Lower leg skin (tissue), 4 donors: ENCODE data around the gene NADK2. TPM values are rescaled to one million over a fixed set of nuclear protein-coding genes. Genes with fewer than 3 reads are reported as not detected.

Source experiments
- DNase-seq, 2 donors: peaks; one replicate each; pipeline ENCODE4 v3.0.0-alpha.2; 2019; ENCODE audit warnings: low spot score in 2 of 2
- H3K4me3 ChIP-seq: fragments of 200-600 bp; sonication (generic); 2 replicates; pipeline ENCODE4 v1.5.1; 2017; ENCODE audit warnings: mild to moderate bottlenecking, low read depth; ENCODE audit not compliant: poor library complexity, severe bottlenecking
- CTCF ChIP-seq, 3 donors: fragments of 450-650 bp; IDR thresholded peaks; one replicate each; pipeline ENCODE4 v1.5.1; 2016; ENCODE audit warnings: antibody characterized with exemption in 3 of 3, mild to moderate bottlenecking in 3 of 3, moderate library complexity in 2 of 3
- POLR2A ChIP-seq, 2 donors: fragments of 450-650 bp; IDR thresholded peaks; one replicate each; pipeline ENCODE4 v1.6.1; 2016 to 2017; ENCODE audit warnings: antibody characterized with exemption in 2 of 2, mild to moderate bottlenecking in 1 of 2, moderate library complexity in 1 of 2
- WGBS, 2 donors: methylation state at CpG; one replicate each; pipeline ENCODE4 v1.1.5; 2018; 5-methylcytosine and 5-hydroxymethylcytosine counted together
- intact Hi-C: fragments of 100-400 bp; cut with DNase I; formaldehyde crosslinking; loops from one replicate; pipeline ENCODE4 v1.15.0; 2023; ENCODE audit warnings: low total_unique reads
- total RNA-seq, 4 donors: library from RNA; depleted of rRNA; stranded (reverse); fragments of >200 nt; gene quantifications; one replicate each; pipeline ENCODE4 v1.1.0, GENCODE V29; 2016

NADK2 gene
- total RNA-seq, 4 donors from 2014 or later, result 10.0 to 18.4 (median 14.8) TPM

GRCh38 chr5:36270175-36270574 is 28.4 kb upstream of the NADK2 start:
- 91 to 93% methylated on average over 3 of the region's 3 CpGs for WGBS, 2 donors
- DNase-seq, result no peak
- TF ChIP-seq CTCF (IDR thresholded peaks at IDR 0.05) (no peak), POLR2A (IDR thresholded peaks at IDR 0.05) (no peak)
- intact Hi-C loops, result loop anchor here (10.0 kb wide), 1 partner anchor 425 kb away; no protein-coding TSS in a partner anchor
- H3K4me3 ChIP-seq, result no peak overlapping the region

GRCh38 chr5:36269478-36269877 is 27.8 kb upstream of the NADK2 start:
- no peak overlapping the region for H3K4me3 ChIP-seq
- TF ChIP-seq POLR2A (IDR thresholded peaks at IDR 0.05), result no peak
- TF ChIP-seq CTCF (IDR thresholded peaks at IDR 0.05), result no peak
- intact Hi-C loops, result no loop called here
- no peak for DNase-seq

- 91 to 97% methylated on average over 3 of the region's 3 CpGs for WGBS, 2 donors
- no peak overlapping the region for H3K4me3 ChIP-seq
- intact Hi-C loops, result no loop called here
- TF ChIP-seq POLR2A (IDR thresholded peaks at IDR 0.05) (no peak), CTCF (IDR thresholded peaks at IDR 0.05) (no peak)
- no peak for DNase-seq
These were observed 26.2 kb upstream of the NADK2 start for GRCh38 chr5:36267905-36268304.

- 86 to 92% methylated on average over 4 of the region's 4 CpGs for WGBS, 2 donors
These were observed 22.6 kb upstream of the NADK2 start for GRCh38 chr5:36264202-36264760.

GRCh38 chr5:36261186-36261585 is 19.5 kb upstream of the NADK2 start:
- no peak overlapping the region for H3K4me3 ChIP-seq
- DNase-seq, result no peak
- no peak for TF ChIP-seq CTCF (IDR thresholded peaks at IDR 0.05)
- no peak for TF ChIP-seq POLR2A (IDR thresholded peaks at IDR 0.05)
- intact Hi-C loops, result loop anchor here (5.0 kb wide), 1 partner anchor 409 kb away; no protein-coding TSS in a partner anchor
- WGBS, 2 donors, result 91 to 93% methylated on average over 6 of the region's 6 CpGs

More at GRCh38 chr5:36264202-36264760, 22.6 kb upstream of the NADK2 start:
- intact Hi-C loops, result loop anchor here (5.0 kb wide), 1 partner anchor 412 kb away; no protein-coding TSS in a partner anchor
- TF ChIP-seq POLR2A (IDR thresholded peaks at IDR 0.05) (no peak), CTCF (IDR thresholded peaks at IDR 0.05) (no peak)
- DNase-seq, result no peak
- H3K4me3 ChIP-seq, result no peak overlapping the region

GRCh38 chr5:36253575-36253974 is 11.8 kb upstream of the NADK2 start:
- intact Hi-C loops, result loop anchor here (10.0 kb wide), 1 partner anchor 141 kb away; no protein-coding TSS in a partner anchor
- TF ChIP-seq POLR2A (IDR thresholded peaks at IDR 0.05), result no peak
- TF ChIP-seq CTCF (IDR thresholded peaks at IDR 0.05), result no peak
- WGBS, 2 donors, result 66 to 68% methylated on average over 4 of the region's 4 CpGs
- DNase-seq, result no peak
- no peak overlapping the region for H3K4me3 ChIP-seq
